ENCODE results near the gene MPRIP.

- TF ChIP-seq CTCF (IDR thresholded peaks at IDR 0.05; ENCODE audit: poor library complexity, severe bottlenecking) (no peak), REST (IDR thresholded peaks at IDR 0.05; ENCODE audit: borderline replicate concordance) (no peak), POLR2AphosphoS5 (IDR thresholded peaks at IDR 0.05) (no peak), EP300 (conservative IDR thresholded peaks at IDR 0.05; ENCODE audit: poor library complexity, severe bottlenecking) (no peak), TAF1 (IDR thresholded peaks at IDR 0.05; ENCODE audit: low read depth) (no peak), MXI1 (conservative IDR thresholded peaks at IDR 0.05; ENCODE audit: poor library complexity, severe bottlenecking) (no peak), EZH2 (IDR thresholded peaks at IDR 0.05; ENCODE audit: borderline replicate concordance, insufficient read depth, low read length, poor library complexity, severe bottlenecking) (no peak), SMC3 (conservative IDR thresholded peaks at IDR 0.05; ENCODE audit: poor library complexity) (no peak)
Observed at GRCh38 chr17:17191346-17191792, 149.1 kb downstream of the MPRIP start.
